A673 (cell line): ENCODE data around the gene KCNJ9. TPM values are rescaled to one million over a fixed set of nuclear protein-coding genes. Genes with fewer than 3 reads are reported as not detected.

Experiments
- BruUV-seq: library from RNA; stranded (reverse); fragments of 400-500 nt; replicated peaks from 2 replicates; lab custom pipeline; 2021; lab: Mats Ljungman, UMichigan
- CTCF ChIA-PET: fragments of 300-600 bp; sonication (Branson Sonifier 250); formaldehyde crosslinking; loops from one replicate; lab custom pipeline; 2022; ENCODE audit warnings: antibody characterized with exemption; lab: Charles Lee
- POLR2A ChIA-PET: fragments of 300-600 bp; sonication (Branson Sonifier 250); formaldehyde crosslinking; loops from one replicate; lab custom pipeline; 2022; ENCODE audit warnings: antibody characterized with exemption; ENCODE audit not compliant: low non-redundant PET; lab: Charles Lee
- DNase-seq: peaks from one replicate; pipeline ENCODE4 v3.0.0-alpha.2; 2015; ENCODE audit warnings: low spot score
- H3K27ac ChIP-seq: fragments of 200-600 bp; sonication (generic); 2 replicates; pipeline ENCODE4 v1.5.1; 2016; ENCODE audit warnings: mixed run types, low read depth, mild to moderate bottlenecking, mixed read lengths, antibody characterized with exemption, low read length; ENCODE audit not compliant: poor library complexity, severe bottlenecking
- H3K27me3 ChIP-seq: fragments of 200-600 bp; sonication (generic); replicated peaks from 2 replicates; pipeline ENCODE4 v1.6.1; 2017; ENCODE audit warnings: mixed run types, low read depth, mild to moderate bottlenecking, mixed read lengths, antibody characterized with exemption, low read length; ENCODE audit not compliant: insufficient read depth, poor library complexity
- H3K36me3 ChIP-seq: fragments of 200-600 bp; sonication (generic); 2 replicates; pipeline ENCODE4 v1.6.1; 2016; ENCODE audit warnings: mixed run types, mild to moderate bottlenecking, mixed read lengths, antibody characterized with exemption, low read length; ENCODE audit not compliant: insufficient read depth, poor library complexity, severe bottlenecking
- H3K4me1 ChIP-seq: fragments of 200-600 bp; sonication (generic); 2 replicates; pipeline ENCODE4 v1.6.1; 2017; ENCODE audit warnings: mixed run types, mild to moderate bottlenecking, mixed read lengths, antibody characterized with exemption, low read length; ENCODE audit not compliant: insufficient read depth, poor library complexity, severe bottlenecking
- H3K4me3 ChIP-seq: fragments of 200-600 bp; sonication (generic); 2 replicates; pipeline ENCODE4 v1.5.1; 2016; ENCODE audit warnings: low read depth, mixed run types, mild to moderate bottlenecking, mixed read lengths, low read length; ENCODE audit not compliant: poor library complexity, severe bottlenecking
- H3K9me3 ChIP-seq: fragments of 200-600 bp; sonication (generic); 2 replicates; pipeline ENCODE4 v1.6.1; 2016; ENCODE audit warnings: mixed run types, low read depth, mild to moderate bottlenecking, mixed read lengths, antibody characterized with exemption, low read length; ENCODE audit not compliant: poor library complexity, severe bottlenecking
- CTCF ChIP-seq: fragments of 300-800, 200-600 bp; sonication (generic); conservative IDR thresholded peaks from 2 replicates; pipeline ENCODE4 v1.5.1; 2017; ENCODE audit warnings: low read depth, mild to moderate bottlenecking, antibody characterized with exemption, low read length, moderate library complexity, mixed read lengths
- EZH2 ChIP-seq: fragments of 200-600 bp; sonication (generic); IDR thresholded peaks from 2 replicates; pipeline ENCODE4 v1.6.1; 2017; ENCODE audit warnings: borderline replicate concordance, low read depth, mild to moderate bottlenecking, mixed read lengths, antibody characterized with exemption, low read length; ENCODE audit not compliant: poor library complexity, severe bottlenecking
- intact Hi-C: fragments of 100-400 bp; cut with micrococcal nuclease; formaldehyde crosslinking; loops from one replicate; pipeline ENCODE4 v1.10.0; 2022; ENCODE audit not compliant: unreplicated experiment
- total RNA-seq: library from RNA; stranded (reverse); gene quantifications from 2 replicates; pipeline ENCODE4 v1.2.3, GENCODE V29; 2021

KCNJ9 gene
- total RNA-seq, 1 experiment from 2014 or later: not detected

- H3K27me3 ChIP-seq: no peaks in the 10 kb centered on the region
- DNase-seq: no peak
- intact Hi-C loops: no loop called here
- ChIA-PET CTCF (interaction anchor here (1.2 kb wide), 1 partner anchor 123 kb away, joined by 3 read pairs; no protein-coding TSS in a partner anchor), POLR2A (no interaction called here)
- no peak for TF ChIP-seq CTCF
- TF ChIP-seq EZH2: no peak
- no peaks in the 10 kb centered on the region for H3K4me1 ChIP-seq
- no peaks in the 10 kb centered on the region for H3K9me3 ChIP-seq
- H3K27ac ChIP-seq: no peak overlapping the region
- BruUV-seq: no TSS peak
- no peak overlapping the region for H3K4me3 ChIP-seq
- H3K36me3 ChIP-seq: no peaks in the 10 kb centered on the region
Observed at GRCh38 chr1:160129046-160129445, 47.7 kb downstream of the KCNJ9 start.

DNA sequence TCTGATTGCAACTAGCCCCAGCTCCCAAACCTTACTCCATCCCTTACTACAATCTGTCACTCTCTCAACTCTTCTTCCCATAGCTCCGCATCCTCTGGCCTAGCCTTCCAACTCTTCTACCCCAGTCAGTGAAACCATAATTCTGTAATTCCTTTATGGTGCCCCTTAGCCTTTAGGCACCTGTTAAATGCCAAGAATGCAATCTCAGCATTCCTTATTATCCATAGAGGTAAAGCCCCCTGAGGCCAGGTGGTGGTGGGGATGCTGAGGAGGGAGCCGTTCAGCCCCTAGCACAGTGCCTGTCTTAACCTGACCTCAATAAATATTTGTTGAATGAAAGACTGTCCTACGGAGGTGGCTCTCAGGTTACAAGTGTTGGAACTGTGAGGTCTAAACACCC lies 48.2 kb downstream of the KCNJ9 start:
- TF ChIP-seq CTCF (no peak), EZH2 (no peak)
- Histone ChIP-seq H3K27ac (no peak overlapping the region), H3K4me1 (no peaks in the 10 kb centered on the region), H3K36me3 (no peaks in the 10 kb centered on the region), H3K27me3 (no peaks in the 10 kb centered on the region), H3K9me3 (no peaks in the 10 kb centered on the region), H3K4me3 (no peak overlapping the region)
- ChIA-PET POLR2A (no interaction called here), CTCF (no interaction called here)
- BruUV-seq: no TSS peak
- DNase-seq: no peak
- intact Hi-C loops: no loop called here

- Histone ChIP-seq H3K4me3 (no peak overlapping the region), H3K27me3 (no peaks in the 10 kb centered on the region), H3K9me3 (no peaks in the 10 kb centered on the region), H3K27ac (no peak overlapping the region), H3K36me3 (no peaks in the 10 kb centered on the region), H3K4me1 (no peaks in the 10 kb centered on the region)
- ChIA-PET POLR2A (no interaction called here), CTCF (interaction anchor here (0.6 kb wide), 1 partner anchor 62 kb away, joined by 10 read pairs; no protein-coding TSS in a partner anchor)
- TF ChIP-seq EZH2: no peak
- no peak for TF ChIP-seq CTCF
- intact Hi-C loops: no loop called here
- no peak for DNase-seq
- BruUV-seq: no TSS peak
Observed at GRCh38 chr1:160129966-160130365, 48.6 kb downstream of the KCNJ9 start.
